ENCODE measurements around the gene SGK1.
"Not testable (repeated sequence)": the region's sequence is repeated elsewhere in the genome, so short reads cannot be mapped to it uniquely, and the experiment has no call there.

The SGK1 gene

DNA sequence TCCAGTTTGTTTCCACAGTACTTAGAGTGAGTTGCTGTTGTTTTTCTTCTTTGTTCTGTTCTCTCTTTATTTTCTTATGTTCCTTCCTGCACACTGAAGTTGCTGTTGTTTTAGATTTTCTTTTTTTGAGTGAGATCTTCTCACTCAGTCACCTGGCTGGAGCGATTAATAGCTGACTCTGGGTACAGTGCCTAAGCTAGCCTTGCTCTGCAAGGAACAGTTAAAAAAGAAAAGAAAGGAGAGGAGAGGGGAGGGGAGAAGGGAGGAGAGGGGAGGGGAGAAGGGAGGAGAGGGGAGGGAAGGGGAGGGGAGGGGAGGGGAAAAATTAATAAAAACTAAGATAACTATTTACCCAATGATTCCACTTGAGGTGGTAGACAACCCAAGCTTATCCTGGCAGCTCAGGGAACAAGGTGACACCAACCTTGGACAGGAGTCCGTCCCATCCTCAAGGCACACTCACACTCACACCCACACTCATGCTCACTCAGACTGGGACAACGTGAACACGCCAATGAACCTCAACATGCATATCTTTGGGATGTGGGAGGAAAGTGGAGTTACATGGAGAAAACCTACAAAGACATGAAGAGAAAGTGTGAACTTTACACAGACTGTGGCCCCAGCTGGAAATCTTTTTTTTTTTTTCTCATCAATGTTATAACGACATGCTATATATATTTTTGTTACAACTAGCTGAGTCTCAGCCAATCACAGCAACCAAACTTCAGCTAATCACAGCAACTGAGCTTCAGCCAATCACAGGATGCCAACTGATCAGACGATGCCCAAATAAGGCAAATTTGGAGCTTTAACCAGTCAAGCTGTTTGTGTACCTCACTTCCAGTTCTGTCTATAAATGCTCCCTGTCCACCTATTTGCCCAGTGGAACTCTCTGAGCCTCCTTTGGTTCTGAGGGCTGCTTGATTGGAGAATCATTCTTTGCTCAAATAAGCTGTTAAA lies 124.1 kb downstream of the SGK1 start:
- Histone ChIP-seq H3K27ac (ENCODE audit: low read depth, low read length) (no peak overlapping the region), H2AK5ac (ENCODE audit: low read length) (no peak overlapping the region), H3K27me3 (ENCODE audit: insufficient read depth, low read length) (no peaks in the 10 kb centered on the region), H2BK120ac (ENCODE audit: insufficient read depth, low read length, poor library complexity) (no peak overlapping the region), H3K4me1 (ENCODE audit: control insufficient read depth in 1 of 2, insufficient read depth in 2 of 2, low read length in 2 of 2) (no peaks in the 10 kb centered on the region), H4K12ac (ENCODE audit: low read depth, low read length) (no peak overlapping the region), H2BK5ac (ENCODE audit: low read depth, low read length, poor library complexity) (no peak overlapping the region), H3K9ac (ENCODE audit: low read length) (no peak overlapping the region), H4K8ac (ENCODE audit: low read depth, low read length) (no peak overlapping the region), H3K4me2 (ENCODE audit: low read length) (no peak overlapping the region), H3K18ac (ENCODE audit: low read length) (no peak overlapping the region), H3K4me3 (ENCODE audit: low read depth, low read length) (no peak overlapping the region), H3K79me2 (ENCODE audit: control insufficient read depth, insufficient read depth, low read length, poor library complexity) (no peaks in the 10 kb centered on the region), H3K14ac (ENCODE audit: low read length) (no peak overlapping the region), H3K9me3 (ENCODE audit: insufficient read depth, low read depth, low read length) (no peaks in the 10 kb centered on the region), H3K79me1 (ENCODE audit: low read length) (peaks cover 2% of the 10 kb centered on the region), H3K4ac (ENCODE audit: low read depth, low read length) (no peak overlapping the region), H2BK12ac (ENCODE audit: low read length) (no peak overlapping the region), H3K36me3 (ENCODE audit: control insufficient read depth in 1 of 2, insufficient read depth in 2 of 2, low read length in 2 of 2) (no peaks in the 10 kb centered on the region), H2AFZ (ENCODE audit: insufficient read depth, low read length, poor library complexity) (no peak overlapping the region), H4K91ac (ENCODE audit: low read depth, low read length) (no peak overlapping the region), H3K23ac (ENCODE audit: low read length) (no peak overlapping the region)
- WGBS (ENCODE audit: extremely low coverage, insufficient coverage, insufficient read length): no CpG with 5 or more reads among the region's 6 CpGs
- DNase-seq: no peak

DNA sequence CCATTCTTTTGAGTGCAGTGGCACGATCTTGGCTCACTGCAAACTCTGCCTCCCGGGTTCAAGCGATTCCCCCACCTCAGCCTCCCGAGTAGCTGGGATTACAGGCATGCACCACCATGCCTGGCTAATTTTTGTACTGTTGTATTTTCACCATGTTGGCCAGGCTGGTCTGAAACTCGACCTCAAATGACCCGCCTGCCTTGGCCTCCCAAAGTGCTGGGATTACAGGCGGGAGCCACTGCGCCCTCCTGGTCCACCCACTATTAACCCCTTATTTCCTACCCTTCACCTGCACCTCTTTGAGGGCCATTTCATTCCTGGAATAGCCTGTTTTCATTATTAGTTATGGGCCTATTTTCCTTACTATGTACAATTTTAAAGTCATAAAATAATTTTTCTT lies 125.3 kb downstream of the SGK1 start:
- H3K4me1 ChIP-seq (ENCODE audit: control insufficient read depth in 1 of 2, insufficient read depth in 2 of 2, low read length in 2 of 2); H2AFZ ChIP-seq (ENCODE audit: insufficient read depth, low read length, poor library complexity); H3K36me3 ChIP-seq (ENCODE audit: control insufficient read depth in 1 of 2, insufficient read depth in 2 of 2, low read length in 2 of 2); H3K4ac ChIP-seq (ENCODE audit: low read depth, low read length); H3K9ac ChIP-seq (ENCODE audit: low read length); H3K9me3 ChIP-seq (ENCODE audit: insufficient read depth, low read depth, low read length); H2BK12ac ChIP-seq (ENCODE audit: low read length); H3K23ac ChIP-seq (ENCODE audit: low read length); H4K12ac ChIP-seq (ENCODE audit: low read depth, low read length); H2BK5ac ChIP-seq (ENCODE audit: low read depth, low read length, poor library complexity); H3K4me3 ChIP-seq (ENCODE audit: low read depth, low read length); H3K27ac ChIP-seq (ENCODE audit: low read depth, low read length); H3K14ac ChIP-seq (ENCODE audit: low read length); H4K91ac ChIP-seq (ENCODE audit: low read depth, low read length); H3K79me1 ChIP-seq (ENCODE audit: low read length); H3K27me3 ChIP-seq (ENCODE audit: insufficient read depth, low read length); H4K8ac ChIP-seq (ENCODE audit: low read depth, low read length); H2AK5ac ChIP-seq (ENCODE audit: low read length); H2BK120ac ChIP-seq (ENCODE audit: insufficient read depth, low read length, poor library complexity); DNase-seq; H3K79me2 ChIP-seq (ENCODE audit: control insufficient read depth, insufficient read depth, low read length, poor library complexity); H3K18ac ChIP-seq (ENCODE audit: low read length); H3K4me2 ChIP-seq (ENCODE audit: low read length): not testable (repeated sequence)
- WGBS (ENCODE audit: extremely low coverage, insufficient coverage, insufficient read length): no CpG with 5 or more reads among the region's 8 CpGs

DNA sequence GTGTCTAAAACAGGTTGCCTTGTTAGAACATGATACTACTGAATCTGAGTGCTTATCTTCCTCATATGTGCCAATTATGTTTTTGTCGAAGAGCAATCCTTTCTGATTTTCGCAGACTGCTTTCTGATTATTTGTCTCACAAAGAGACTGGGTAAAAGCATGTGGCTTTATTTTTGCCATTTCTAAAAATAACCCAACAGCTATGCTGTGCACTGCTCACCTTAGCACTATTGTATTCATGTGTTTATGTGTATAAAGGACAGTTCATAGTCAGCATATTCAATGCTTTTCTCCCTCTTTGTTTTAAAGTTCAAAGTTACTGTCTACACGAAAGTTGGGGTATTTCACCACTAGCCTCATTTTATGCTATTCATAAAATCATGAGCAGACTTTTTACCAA lies 127.0 kb downstream of the SGK1 start:
- H4K12ac ChIP-seq (ENCODE audit: low read depth, low read length): no peak overlapping the region
- no peak overlapping the region for H2AFZ ChIP-seq (ENCODE audit: insufficient read depth, low read length, poor library complexity)
- no CpG with 5 or more reads among the region's 3 CpGs for WGBS (ENCODE audit: extremely low coverage, insufficient coverage, insufficient read length)

DNA sequence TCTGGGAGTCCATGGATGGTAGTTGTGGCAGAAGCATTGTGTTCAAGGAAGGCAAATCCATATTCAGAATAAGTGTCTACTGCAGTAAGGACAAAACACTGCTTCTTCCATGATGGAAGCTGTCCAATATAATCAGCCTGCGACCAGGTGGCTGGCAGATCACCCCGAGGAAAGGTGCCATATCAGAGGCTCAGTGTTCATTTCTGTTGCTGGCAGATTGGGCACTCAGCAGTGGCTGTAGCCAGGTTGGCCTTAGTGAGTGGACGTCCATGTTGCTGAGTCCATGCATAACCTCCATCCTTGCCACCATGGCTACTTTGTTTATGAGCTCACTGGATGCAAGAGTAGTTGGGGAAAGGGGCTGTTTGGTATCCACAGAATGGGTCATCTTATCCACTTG lies 130.2 kb downstream of the SGK1 start:
- Histone ChIP-seq H3K27ac (ENCODE audit: low read depth, low read length) (no peak overlapping the region), H3K18ac (ENCODE audit: low read length) (no peak overlapping the region), H3K4me2 (ENCODE audit: low read length) (no peak overlapping the region), H2BK120ac (ENCODE audit: insufficient read depth, low read length, poor library complexity) (no peak overlapping the region), H4K12ac (ENCODE audit: low read depth, low read length) (no peak overlapping the region), H2AFZ (ENCODE audit: insufficient read depth, low read length, poor library complexity) (no peak overlapping the region), H3K9ac (ENCODE audit: low read length) (no peak overlapping the region), H3K4me3 (ENCODE audit: low read depth, low read length) (no peak overlapping the region), H3K79me1 (ENCODE audit: low read length) (no peaks in the 10 kb centered on the region), H2BK12ac (ENCODE audit: low read length) (no peak overlapping the region), H4K8ac (ENCODE audit: low read depth, low read length) (no peak overlapping the region), H2BK5ac (ENCODE audit: low read depth, low read length, poor library complexity) (no peak overlapping the region), H3K4ac (ENCODE audit: low read depth, low read length) (no peak overlapping the region), H3K4me1 (ENCODE audit: control insufficient read depth in 1 of 2, insufficient read depth in 2 of 2, low read length in 2 of 2) (peaks cover 0 to 2% of the 10 kb centered on the region in 2 experiments), H4K91ac (ENCODE audit: low read depth, low read length) (no peak overlapping the region), H2AK5ac (ENCODE audit: low read length) (no peak overlapping the region), H3K79me2 (ENCODE audit: control insufficient read depth, insufficient read depth, low read length, poor library complexity) (no peaks in the 10 kb centered on the region), H3K36me3 (ENCODE audit: control insufficient read depth in 1 of 2, insufficient read depth in 2 of 2, low read length in 2 of 2) (peaks cover 0 to 2% of the 10 kb centered on the region in 2 experiments), H3K14ac (ENCODE audit: low read length) (no peak overlapping the region), H3K9me3 (ENCODE audit: insufficient read depth, low read depth, low read length) (no peaks in the 10 kb centered on the region), H3K23ac (ENCODE audit: low read length) (no peak overlapping the region), H3K27me3 (ENCODE audit: insufficient read depth, low read length) (no peaks in the 10 kb centered on the region)
- DNase-seq: no peak
- WGBS (ENCODE audit: extremely low coverage, insufficient coverage, insufficient read length): no CpG with 5 or more reads among the region's 3 CpGs

More for the DNA sequence above, 127.0 kb downstream of the SGK1 start:
- Histone ChIP-seq H2BK5ac (ENCODE audit: low read depth, low read length, poor library complexity) (no peak overlapping the region), H2AK5ac (ENCODE audit: low read length) (no peak overlapping the region), H3K23ac (ENCODE audit: low read length) (no peak overlapping the region), H4K8ac (ENCODE audit: low read depth, low read length) (no peak overlapping the region), H3K9ac (ENCODE audit: low read length) (no peak overlapping the region), H3K4ac (ENCODE audit: low read depth, low read length) (no peak overlapping the region), H3K14ac (ENCODE audit: low read length) (no peak overlapping the region), H3K79me1 (ENCODE audit: low read length) (no peaks in the 10 kb centered on the region), H3K27me3 (ENCODE audit: insufficient read depth, low read length) (no peaks in the 10 kb centered on the region), H3K18ac (ENCODE audit: low read length) (no peak overlapping the region), H3K4me3 (ENCODE audit: low read depth, low read length) (no peak overlapping the region), H4K91ac (ENCODE audit: low read depth, low read length) (no peak overlapping the region), H2BK12ac (ENCODE audit: low read length) (no peak overlapping the region), H3K27ac (ENCODE audit: low read depth, low read length) (no peak overlapping the region), H3K4me1 (ENCODE audit: control insufficient read depth in 1 of 2, insufficient read depth in 2 of 2, low read length in 2 of 2) (no peaks in the 10 kb centered on the region), H3K79me2 (ENCODE audit: control insufficient read depth, insufficient read depth, low read length, poor library complexity) (no peaks in the 10 kb centered on the region), H3K9me3 (ENCODE audit: insufficient read depth, low read depth, low read length) (no peaks in the 10 kb centered on the region), H3K4me2 (ENCODE audit: low read length) (no peak overlapping the region), H3K36me3 (ENCODE audit: control insufficient read depth in 1 of 2, insufficient read depth in 2 of 2, low read length in 2 of 2) (no peaks in the 10 kb centered on the region), H2BK120ac (ENCODE audit: insufficient read depth, low read length, poor library complexity) (no peak overlapping the region)
- DNase-seq: no peak
